Measurements from ENCODE around the gene ANKRD17.
"Not testable (repeated sequence)": the region's sequence is repeated elsewhere in the genome, so short reads cannot be mapped to it uniquely, and the experiment has no call there.

Gene ANKRD17, protein sequence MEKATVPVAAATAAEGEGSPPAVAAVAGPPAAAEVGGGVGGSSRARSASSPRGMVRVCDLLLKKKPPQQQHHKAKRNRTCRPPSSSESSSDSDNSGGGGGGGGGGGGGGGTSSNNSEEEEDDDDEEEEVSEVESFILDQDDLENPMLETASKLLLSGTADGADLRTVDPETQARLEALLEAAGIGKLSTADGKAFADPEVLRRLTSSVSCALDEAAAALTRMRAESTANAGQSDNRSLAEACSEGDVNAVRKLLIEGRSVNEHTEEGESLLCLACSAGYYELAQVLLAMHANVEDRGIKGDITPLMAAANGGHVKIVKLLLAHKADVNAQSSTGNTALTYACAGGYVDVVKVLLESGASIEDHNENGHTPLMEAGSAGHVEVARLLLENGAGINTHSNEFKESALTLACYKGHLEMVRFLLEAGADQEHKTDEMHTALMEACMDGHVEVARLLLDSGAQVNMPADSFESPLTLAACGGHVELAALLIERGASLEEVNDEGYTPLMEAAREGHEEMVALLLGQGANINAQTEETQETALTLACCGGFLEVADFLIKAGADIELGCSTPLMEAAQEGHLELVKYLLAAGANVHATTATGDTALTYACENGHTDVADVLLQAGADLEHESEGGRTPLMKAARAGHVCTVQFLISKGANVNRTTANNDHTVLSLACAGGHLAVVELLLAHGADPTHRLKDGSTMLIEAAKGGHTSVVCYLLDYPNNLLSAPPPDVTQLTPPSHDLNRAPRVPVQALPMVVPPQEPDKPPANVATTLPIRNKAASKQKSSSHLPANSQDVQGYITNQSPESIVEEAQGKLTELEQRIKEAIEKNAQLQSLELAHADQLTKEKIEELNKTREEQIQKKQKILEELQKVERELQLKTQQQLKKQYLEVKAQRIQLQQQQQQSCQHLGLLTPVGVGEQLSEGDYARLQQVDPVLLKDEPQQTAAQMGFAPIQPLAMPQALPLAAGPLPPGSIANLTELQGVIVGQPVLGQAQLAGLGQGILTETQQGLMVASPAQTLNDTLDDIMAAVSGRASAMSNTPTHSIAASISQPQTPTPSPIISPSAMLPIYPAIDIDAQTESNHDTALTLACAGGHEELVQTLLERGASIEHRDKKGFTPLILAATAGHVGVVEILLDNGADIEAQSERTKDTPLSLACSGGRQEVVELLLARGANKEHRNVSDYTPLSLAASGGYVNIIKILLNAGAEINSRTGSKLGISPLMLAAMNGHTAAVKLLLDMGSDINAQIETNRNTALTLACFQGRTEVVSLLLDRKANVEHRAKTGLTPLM (N-terminal part only)

DNA sequence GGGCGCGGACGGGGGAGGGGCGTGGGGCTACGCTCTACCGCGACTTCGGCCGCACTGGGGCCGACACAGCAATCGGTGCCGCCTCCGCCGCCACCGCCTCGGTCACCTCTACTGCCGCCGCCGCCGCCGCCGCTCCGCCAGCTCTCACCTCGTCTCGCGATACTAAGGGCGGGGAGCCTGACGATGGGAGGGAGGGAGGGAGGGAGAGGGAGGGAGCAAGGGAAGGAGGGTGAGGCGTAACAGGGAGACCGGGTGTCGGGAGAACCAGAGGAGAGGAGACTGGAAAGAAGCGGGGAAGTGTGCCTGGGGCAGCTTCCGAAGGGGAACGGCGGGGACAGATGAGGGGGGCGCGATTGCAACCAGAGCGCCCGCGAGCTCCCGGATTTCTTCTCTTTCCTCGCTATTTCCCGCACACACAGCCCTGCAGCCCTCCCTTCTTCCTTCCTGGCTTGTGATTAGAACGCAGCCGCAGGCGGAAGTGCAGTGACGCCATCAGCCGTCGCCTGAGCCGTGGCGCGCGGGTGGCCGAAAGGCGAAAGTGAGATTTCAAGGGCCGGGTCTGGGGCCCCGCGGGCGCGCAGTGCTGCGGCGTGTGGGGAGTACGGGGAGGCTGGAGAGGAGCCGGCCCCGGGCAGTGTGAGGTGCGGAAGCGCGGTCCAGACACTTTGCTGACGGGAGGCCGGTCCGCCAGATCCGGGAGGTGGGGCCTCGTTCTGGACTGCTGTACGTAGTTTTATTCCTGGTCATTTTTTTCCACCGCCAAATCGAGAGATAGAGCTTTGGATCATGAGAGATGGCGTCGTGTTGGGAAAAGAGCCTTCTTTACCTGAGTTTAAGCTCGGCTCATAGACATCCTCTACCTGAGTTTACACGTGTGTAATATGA lies at the start of gene ANKRD17:
Gene ANKRD17, minus strand, starts transcription at position 113 of the 885 bp plus-strand sequence. CDS start 130 bp downstream, outside the sequence.
- DNase-seq (ENCODE audit: low spot score), result peak; percentile 89
- TF ChIP-seq, protein P1, sequence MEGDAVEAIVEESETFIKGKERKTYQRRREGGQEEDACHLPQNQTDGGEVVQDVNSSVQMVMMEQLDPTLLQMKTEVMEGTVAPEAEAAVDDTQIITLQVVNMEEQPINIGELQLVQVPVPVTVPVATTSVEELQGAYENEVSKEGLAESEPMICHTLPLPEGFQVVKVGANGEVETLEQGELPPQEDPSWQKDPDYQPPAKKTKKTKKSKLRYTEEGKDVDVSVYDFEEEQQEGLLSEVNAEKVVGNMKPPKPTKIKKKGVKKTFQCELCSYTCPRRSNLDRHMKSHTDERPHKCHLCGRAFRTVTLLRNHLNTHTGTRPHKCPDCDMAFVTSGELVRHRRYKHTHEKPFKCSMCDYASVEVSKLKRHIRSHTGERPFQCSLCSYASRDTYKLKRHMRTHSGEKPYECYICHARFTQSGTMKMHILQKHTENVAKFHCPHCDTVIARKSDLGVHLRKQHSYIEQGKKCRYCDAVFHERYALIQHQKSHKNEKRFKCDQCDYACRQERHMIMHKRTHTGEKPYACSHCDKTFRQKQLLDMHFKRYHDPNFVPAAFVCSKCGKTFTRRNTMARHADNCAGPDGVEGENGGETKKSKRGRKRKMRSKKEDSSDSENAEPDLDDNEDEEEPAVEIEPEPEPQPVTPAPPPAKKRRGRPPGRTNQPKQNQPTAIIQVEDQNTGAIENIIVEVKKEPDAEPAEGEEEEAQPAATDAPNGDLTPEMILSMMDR (IDR thresholded peaks at IDR 0.05; ENCODE audit: extremely low read depth, missing control alignments), result no peak

- peak; percentile 10 for DNase-seq (ENCODE audit: low spot score)
Measured at GRCh38 chr4:73308286-73308685, 49.7 kb upstream of the ANKRD17 start.

DNA sequence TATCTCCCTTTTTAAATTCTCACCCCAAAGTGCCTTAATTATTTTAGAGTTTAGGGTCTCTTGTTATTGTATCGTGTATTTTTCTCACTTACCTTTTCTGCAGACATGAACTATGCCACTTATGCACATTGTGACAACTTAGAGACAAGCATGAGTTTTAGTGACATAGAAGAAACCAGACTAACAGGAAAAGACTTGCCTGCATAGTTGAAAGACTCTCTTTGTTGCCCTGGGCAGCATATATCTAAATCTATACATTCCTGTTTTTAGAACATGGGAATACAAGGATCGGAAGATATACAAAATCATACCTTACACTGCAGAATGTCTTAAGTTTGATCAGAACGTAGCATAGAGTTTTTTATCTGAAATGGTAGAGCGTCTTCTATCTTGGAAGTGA lies 45.1 kb upstream of the ANKRD17 start:
- DNase-seq (ENCODE audit: low spot score), result no peak
- TF ChIP-seq, protein P1 (IDR thresholded peaks at IDR 0.05; ENCODE audit: extremely low read depth, missing control alignments), result no peak

More at GRCh38 chr4:73308286-73308685, 49.7 kb upstream of the ANKRD17 start:
- TF ChIP-seq, protein P1 (IDR thresholded peaks at IDR 0.05; ENCODE audit: extremely low read depth, missing control alignments), result no peak

DNA sequence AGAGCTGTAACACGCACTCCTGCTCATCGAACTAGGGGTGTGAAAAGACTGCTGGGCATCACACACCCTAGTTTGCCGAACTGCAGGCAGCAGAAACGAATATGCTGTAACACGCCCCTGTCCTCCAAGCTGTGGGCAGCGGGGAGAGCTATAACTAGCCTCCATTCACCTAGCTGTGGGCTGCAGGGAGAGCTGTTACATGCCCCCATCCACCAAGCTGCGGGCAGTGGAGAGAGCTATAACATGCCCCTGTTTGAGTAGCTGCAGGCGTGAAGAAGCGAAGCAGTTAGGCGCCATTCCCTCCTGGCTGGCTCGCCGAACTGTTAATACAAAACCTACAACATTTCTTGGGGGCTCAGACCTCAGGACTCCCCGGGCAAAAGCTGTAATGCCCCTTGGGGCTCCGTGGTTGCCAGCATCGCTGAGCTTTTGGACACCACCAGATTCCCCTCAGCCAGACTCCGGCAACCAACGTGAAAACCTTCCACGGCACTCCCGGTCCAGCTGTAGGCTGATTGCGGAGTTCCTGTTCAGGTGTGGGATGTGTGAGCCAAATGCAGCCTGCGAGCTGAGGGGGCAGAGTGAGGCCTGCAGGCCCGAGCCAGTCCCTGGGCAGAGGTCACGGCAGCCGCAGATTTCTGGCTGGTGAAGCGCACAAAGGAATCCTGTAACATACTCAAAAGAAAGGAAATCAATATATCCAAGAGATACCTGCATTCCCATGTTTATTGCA lies 41.1 kb upstream of the ANKRD17 start:
- DNase-seq (ENCODE audit: low spot score), result no peak
- TF ChIP-seq, protein P1 (IDR thresholded peaks at IDR 0.05; ENCODE audit: extremely low read depth, missing control alignments), result no peak

GRCh38 chr4:73292661-73293060 lies 34.1 kb upstream of the ANKRD17 start:
- DNase-seq (ENCODE audit: low spot score), result not testable (repeated sequence)

DNA sequence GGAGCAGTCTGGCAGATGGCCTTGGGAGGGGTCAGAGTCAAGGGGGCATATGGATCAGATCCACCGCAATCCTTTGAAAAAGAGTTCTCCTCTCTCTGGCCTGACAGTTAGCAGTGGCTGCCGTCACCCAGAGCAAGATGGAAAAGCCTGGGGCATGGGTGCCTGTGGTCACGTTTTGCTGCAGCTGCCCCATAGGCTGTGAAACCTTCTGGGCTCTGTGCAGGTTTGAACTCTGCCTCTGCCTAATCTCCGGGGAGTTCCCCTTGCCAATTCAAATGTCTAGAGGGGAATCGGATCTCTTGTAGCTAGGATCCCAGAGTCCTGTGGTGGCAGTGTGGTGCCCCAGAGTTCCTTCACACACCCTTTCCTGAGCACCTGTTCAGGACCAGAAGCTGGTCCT lies 23.4 kb upstream of the ANKRD17 start:
- TF ChIP-seq, protein P1 (IDR thresholded peaks at IDR 0.05; ENCODE audit: extremely low read depth, missing control alignments), result no peak
- DNase-seq (ENCODE audit: low spot score), result no peak
